IMR-90 (cell line): ENCODE results near the gene FGF21. TPM values are rescaled to one million over a fixed set of nuclear protein-coding genes. Genes with fewer than 3 reads are reported as not detected.

ENCODE experiments used
- FOS ChIP-seq: fragments of 150-350 bp; IDR thresholded peaks from 2 replicates; pipeline ENCODE4 v1.6.1; 2016; ENCODE audit warnings: low read depth, low read length
- NFE2L2 ChIP-seq: fragments of 150-350 bp; IDR thresholded peaks from 2 replicates; pipeline ENCODE4 v1.6.1; 2016; ENCODE audit warnings: low read depth, mild to moderate bottlenecking, low read length
- RCOR1 ChIP-seq: IDR thresholded peaks from 2 replicates; pipeline ENCODE4 v1.6.1; 2012; ENCODE audit warnings: mild to moderate bottlenecking, low read length, improper control_type of control experiment; ENCODE audit not compliant: insufficient replicate concordance
- polyA plus RNA-seq, 3 experiments: library from polyadenylated mRNA; depleted of rRNA; stranded (reverse); fragments of >200 nt; gene quantifications; 2 replicates each; pipeline ENCODE4 v1.2.3, GENCODE V29; 2012; ENCODE audit warnings: low replicate concordance in 1 of 3
- total RNA-seq: library from RNA; depleted of rRNA; stranded (reverse); fragments of >200 nt; gene quantifications from 2 replicates; pipeline ENCODE4 v1.2.3, GENCODE V29; 2012

Gene FGF21
- total and polyA plus RNA-seq, 2 of the 4 experiments (the other 2 are of a cell fraction), result not detected

- TF ChIP-seq NFE2L2, result no peak
- TF ChIP-seq FOS, result no peak
- no peak for TF ChIP-seq RCOR1
Measured at GRCh38 chr19:48713041-48713863, 42.1 kb upstream of the FGF21 start (continued).
